Stimulated activated CD8-positive, alpha-beta memory T cell treated with anti-CD3 and anti-CD28 coated beads, Interleukin-7, amount 100 ng/mL, for 48 hours (primary cell): ENCODE measurements around the gene CYB5R2.

Source experiments
- DNase-seq, 2 donors: peaks; one replicate each; pipeline ENCODE4 v3.0.0-alpha.2; 2020; ENCODE audit warnings: low read depth in 1 of 2; ENCODE audit errors: extremely low read depth in 1 of 2

Gene CYB5R2

DNA sequence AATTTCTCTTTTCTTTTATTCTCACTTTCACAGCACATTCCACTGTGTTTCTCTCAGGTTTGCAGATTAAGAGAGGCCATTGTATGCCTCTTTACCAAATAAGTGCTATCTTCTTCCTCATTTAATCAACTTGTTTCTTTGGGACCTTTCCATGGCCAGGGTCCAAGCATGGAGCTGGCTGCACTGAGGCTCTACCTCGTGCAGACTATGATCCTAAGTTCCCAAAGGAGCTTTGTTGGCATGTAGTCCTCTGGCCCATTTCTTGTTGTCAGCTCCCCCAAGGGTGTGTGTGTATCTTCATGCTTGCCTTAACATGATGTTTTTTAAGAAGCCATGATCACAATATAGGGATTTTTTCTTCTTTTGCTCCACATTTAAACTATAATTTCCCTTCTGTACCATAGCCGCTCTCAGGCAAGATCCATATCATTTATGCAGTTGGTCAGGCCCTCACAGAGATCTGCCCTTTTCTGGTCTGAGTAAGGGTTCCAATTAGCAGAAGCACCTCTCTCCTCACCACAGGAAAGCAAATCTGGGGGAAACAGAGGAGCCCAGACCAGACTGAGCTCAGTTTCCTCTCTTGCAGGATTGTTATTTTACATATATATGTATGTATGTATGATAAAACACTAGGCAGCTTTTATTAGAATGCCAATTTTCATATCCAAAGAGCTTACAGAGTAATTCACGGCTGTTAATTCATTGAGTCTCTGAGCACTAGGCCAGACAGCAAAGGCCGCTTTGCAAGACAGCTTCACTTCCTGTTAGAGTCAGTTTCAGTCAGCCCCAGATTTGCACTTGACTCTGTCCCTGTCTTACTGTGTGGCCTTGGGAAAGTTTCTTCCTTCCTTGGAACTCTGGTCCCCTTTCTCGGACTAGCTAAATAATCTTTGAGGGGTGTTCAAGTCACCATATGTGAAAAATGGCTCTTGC lies 34.3 kb downstream of the CYB5R2 start:
- no peak for DNase-seq

DNA sequence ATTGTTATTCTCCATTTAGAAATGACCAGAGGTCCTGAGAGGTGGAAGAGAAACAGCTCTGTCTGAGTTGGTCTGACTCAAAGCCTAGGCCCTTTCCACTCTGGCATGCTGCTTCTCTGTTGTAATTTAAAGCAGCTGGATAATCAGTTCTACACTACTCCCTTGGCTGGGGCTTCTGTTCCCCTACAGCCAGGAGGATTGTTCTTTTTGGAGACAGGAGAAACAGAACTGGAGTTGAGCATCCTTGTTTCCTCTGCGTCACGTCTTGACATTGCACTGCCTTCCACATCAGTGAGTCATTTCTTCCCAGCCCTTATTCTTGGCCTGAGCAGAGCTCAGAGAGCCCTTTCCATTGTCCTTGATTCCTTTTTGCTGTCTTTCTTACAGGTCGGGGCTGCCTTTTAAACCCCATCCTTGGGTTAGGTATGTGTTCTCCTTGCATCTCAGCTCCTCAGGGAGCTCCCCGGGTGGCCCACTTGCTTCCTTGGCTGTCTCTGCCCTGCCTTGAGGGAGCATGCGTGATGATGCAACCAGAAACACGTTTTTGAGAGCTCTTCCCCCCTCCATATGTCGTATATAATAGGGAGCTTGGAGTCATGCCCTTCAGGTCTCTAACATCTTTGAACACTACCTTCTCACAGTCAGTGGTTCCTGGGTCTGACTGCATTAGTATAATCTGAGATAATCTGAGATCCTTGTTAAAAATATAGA lies 35.7 kb downstream of the CYB5R2 start:
- DNase-seq: no peak

DNA sequence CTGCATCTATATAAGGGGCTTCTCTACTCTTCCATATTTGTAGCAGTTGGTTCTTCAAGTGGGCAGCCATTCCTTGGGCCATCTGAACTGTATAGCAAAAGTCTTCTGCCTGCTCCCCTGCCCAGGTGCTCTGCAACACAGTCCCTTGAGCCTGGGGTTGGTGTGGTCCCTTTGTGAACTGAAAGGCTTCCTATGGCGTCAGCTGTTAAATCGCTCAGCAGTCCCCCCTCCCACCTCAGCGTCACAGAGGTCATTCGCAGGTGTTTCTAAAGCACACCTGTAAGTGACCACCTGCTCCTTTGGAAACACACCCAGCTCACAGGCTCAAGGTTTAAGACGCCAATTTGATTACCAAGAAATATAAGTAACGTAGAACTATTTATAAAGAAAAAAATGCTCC lies 37.0 kb downstream of the CYB5R2 start:
- no peak for DNase-seq

DNA sequence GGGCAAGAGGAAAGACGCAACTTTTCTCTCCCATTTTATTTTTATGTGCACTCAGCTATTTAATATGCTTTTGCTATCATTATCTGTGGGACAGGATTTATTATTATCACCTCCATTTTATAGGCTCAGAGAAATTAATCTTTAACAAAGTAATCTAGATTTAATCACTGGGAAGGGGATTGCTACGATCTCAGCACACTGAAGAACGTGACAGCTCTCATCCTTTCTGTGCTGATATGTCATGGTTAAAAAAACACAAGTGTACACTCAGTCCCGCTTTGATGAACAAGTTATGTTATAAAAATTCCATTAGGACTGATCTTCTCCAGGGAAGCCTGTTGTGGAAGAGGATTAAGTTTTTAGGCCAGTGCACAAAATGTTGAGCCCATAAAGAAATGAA lies 37.6 kb downstream of the CYB5R2 start:
- no peak for DNase-seq

DNA sequence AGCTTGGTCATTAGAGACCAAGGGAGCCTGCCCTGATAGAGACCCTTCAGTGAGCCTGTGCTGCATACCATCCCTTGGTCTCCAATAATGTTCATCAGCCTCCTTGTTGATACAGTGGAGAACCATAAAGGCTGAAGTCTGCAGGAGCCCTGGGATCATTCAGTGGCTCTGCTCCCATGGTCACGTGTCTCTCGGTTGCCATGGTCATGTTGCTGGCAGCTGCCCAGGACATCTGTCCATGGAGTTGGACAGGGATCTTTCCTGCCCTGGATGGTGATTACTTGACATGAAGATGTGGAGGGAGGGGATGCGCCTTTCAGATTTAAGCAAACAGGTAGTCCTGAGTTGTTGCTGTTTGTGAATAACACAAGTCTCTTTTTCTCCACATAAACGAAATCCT lies 38.2 kb downstream of the CYB5R2 start:
- DNase-seq: no peak

DNA sequence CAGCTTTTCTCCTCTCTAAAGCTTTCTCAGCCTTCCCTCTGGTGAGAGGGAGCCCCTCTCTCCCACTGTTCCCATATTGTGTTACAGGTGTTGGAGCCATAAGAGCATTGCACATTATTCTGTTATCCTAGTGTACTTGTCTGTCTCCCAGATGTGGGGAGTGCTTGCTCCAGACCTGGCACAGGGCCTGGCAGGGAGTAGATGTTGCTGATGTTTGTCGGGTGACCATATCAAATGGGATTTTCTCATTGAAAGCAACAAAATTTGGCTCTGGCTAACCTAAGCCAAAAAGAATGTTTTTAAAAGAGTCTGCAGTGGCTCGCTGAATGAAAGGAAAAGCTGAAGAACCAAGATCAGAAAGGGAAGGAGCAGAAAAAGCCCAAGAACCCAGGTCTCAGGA lies 41.1 kb downstream of the CYB5R2 start:
- DNase-seq: no peak

- no peak for DNase-seq
Observed at GRCh38 chr11:7630002-7630401, 43.3 kb downstream of the CYB5R2 start.

DNA sequence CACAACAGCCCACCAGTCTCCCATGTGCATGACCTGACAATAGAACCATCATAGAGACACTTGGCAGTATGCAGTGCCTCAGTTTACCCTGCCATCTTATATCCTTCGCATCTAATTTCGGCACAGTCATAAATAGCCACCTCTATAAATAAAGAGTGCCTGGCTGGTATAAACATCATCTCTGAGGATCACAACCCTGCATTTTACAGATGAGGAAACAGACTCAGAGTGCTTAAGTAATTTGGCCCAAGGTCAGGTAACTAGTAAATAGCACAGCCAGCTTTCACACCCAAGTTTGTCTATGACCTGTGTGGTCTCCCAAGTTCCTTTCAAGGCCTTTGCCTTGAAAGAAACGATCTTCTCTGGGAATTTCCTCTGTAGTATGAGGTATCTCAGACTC lies 44.6 kb downstream of the CYB5R2 start:
- DNase-seq: no peak

DNA sequence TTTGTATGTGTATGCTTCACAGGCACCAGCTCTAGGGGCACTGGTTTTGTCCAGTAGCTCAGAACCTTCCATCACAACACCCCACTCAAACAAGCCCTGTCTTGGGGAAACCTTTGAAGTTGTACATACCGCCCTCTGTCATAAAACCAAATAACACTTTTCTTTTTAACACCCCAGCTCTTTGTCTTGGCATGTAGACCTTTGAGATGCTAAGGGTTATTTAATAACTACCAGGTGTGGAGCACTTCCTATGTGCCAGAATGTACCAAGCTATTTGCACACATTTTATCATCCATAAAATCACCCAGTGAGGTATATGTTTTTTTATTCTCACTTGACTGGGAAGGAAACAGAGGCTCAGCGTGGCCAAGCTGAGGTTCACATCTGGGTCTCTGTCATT lies 50.6 kb downstream of the CYB5R2 start:
- DNase-seq: no peak

GRCh38 chr11:7621554-7621953 lies 51.7 kb downstream of the CYB5R2 start:
- no peak for DNase-seq

DNA sequence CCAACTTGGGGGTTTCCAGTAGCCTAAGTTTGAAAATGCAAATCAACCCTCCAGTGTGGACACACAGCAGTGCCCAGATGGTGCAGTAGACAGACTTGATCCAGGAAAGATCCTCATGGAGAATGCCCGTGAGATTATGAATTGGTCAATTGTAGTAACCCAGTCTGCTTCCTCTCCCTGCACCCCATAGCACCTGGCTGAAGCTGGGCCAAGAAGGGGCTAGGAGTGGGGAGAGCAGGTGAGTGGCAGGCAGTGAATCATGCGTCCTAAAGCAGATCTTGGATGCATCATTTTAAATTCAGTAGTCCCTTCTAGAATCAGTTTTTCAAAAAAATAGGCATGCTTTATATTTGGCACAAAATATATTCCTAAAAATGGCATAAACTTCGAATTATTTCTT lies 52.2 kb downstream of the CYB5R2 start:
- no peak for DNase-seq

- DNase-seq: no peak
Observed at GRCh38 chr11:7619322-7619721, 54.0 kb downstream of the CYB5R2 start.

- no peak for DNase-seq
Observed at GRCh38 chr11:7617032-7617431, 56.3 kb downstream of the CYB5R2 start.
